Upper lobe of right lung (tissue), 1 donor: Measurements from ENCODE around the gene CDKN2A. TPM values are rescaled to one million over a fixed set of nuclear protein-coding genes. Genes with fewer than 3 reads are reported as not detected.
A peak's percentile ranks its signal among the peaks of the same experiment; 100 is the strongest.

Experiments
- ATAC-seq: fragments of 200-7000 bp; cut with Tn5 transposase; one replicate; pipeline ENCODE4 v1.9.1; 2020; ENCODE audit warnings: mild to moderate bottlenecking, moderate library complexity
- DNase-seq: peaks from one replicate; pipeline ENCODE4 v3.0.0-alpha.2; 2020
- H3K27ac ChIP-seq: fragments of 200-600 bp; one replicate; pipeline ENCODE4 v1.8.0; 2022
- H3K27me3 ChIP-seq: fragments of 200-600 bp; one replicate; pipeline ENCODE4 v1.8.0; 2022; ENCODE audit warnings: mild to moderate bottlenecking
- H3K36me3 ChIP-seq: fragments of 200-600 bp; one replicate; pipeline ENCODE4 v1.8.0; 2022
- H3K4me1 ChIP-seq: fragments of 200-600 bp; one replicate; pipeline ENCODE4 v1.8.0; 2022
- H3K4me3 ChIP-seq: fragments of 200-600 bp; one replicate; pipeline ENCODE4 v1.8.0; 2022; ENCODE audit warnings: mild to moderate bottlenecking
- H3K9me3 ChIP-seq: fragments of 200-600 bp; one replicate; pipeline ENCODE4 v1.8.0; 2022
- intact Hi-C: fragments of 100-400 bp; cut with DNase I; formaldehyde crosslinking; loops from one replicate; pipeline ENCODE4 v1.11.0; 2022
- total RNA-seq: library from RNA; stranded (reverse); fragmentation: NEBNext Ultra II Directional; extraction: Animal tissue kit (Norgen Biotek cat#: 25700); gene quantifications from one replicate; pipeline ENCODE4 v1.2.1, GENCODE V29; 2021
- TF ChIP-seq, protein P1 (sequence below): fragments of 200-600 bp; IDR thresholded peaks from one replicate; pipeline ENCODE4 v1.8.0; 2022; ENCODE audit warnings: antibody characterized with exemption
- donor health status: DM: no; HTN: yes; CAD: no; lungs with severe emphysema.

CDKN2A gene
- total RNA-seq, 1 donor from 2014 or later: 5.1 TPM

DNA sequence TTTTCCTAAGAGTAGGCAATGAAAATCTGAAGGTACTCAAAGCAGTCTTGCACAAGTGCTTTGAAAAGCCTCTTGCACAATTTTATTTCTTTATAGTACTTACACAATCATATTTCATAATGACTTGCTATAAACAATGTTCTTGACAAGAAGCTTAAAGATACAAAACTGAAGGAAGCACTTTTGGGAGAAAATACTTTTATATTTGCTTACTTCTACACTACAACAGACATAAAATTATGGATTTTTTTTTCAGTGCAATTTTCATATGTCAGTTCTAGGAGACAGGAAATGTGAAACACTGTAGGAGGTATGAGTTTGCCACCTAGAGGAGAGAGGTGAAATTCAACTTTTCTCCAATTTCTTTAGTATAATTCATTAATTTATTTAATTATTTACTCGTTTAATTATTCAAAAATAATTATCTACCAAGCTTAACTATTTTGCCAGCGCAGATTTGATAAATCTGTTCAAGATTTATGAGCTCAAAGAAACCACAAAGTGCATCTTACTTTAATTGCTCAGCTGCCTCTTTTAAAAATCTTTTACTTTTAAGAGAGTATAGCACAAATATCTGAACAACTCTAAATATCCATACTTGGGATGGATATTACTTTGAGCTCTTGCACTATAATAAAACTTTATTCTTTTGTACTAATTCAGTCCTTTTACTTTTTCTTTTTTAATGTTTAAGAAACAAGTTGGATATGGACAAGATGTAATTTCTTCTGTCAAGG, 43.9 kb upstream of the CDKN2A start:
- ATAC-seq (peak; percentile 30), DNase-seq (no peak)
- TF ChIP-seq, protein P1, sequence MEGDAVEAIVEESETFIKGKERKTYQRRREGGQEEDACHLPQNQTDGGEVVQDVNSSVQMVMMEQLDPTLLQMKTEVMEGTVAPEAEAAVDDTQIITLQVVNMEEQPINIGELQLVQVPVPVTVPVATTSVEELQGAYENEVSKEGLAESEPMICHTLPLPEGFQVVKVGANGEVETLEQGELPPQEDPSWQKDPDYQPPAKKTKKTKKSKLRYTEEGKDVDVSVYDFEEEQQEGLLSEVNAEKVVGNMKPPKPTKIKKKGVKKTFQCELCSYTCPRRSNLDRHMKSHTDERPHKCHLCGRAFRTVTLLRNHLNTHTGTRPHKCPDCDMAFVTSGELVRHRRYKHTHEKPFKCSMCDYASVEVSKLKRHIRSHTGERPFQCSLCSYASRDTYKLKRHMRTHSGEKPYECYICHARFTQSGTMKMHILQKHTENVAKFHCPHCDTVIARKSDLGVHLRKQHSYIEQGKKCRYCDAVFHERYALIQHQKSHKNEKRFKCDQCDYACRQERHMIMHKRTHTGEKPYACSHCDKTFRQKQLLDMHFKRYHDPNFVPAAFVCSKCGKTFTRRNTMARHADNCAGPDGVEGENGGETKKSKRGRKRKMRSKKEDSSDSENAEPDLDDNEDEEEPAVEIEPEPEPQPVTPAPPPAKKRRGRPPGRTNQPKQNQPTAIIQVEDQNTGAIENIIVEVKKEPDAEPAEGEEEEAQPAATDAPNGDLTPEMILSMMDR: peak; percentile 61
- Histone ChIP-seq H3K36me3 (no peaks in the 10 kb centered on the region), H3K27ac (peak overlapping the region; percentile 8), H3K4me3 (no peak overlapping the region), H3K4me1 (peaks cover 9% of the 10 kb centered on the region), H3K27me3 (no peaks in the 10 kb centered on the region), H3K9me3 (no peaks in the 10 kb centered on the region)
- intact Hi-C loops: no loop called here

GRCh38 chr9:22036866-22037626, 42.9 kb upstream of the CDKN2A start:
- DNase-seq (no peak), ATAC-seq (peak; percentile 34)
- Histone ChIP-seq H3K27me3 (no peaks in the 10 kb centered on the region), H3K4me3 (no peak overlapping the region), H3K36me3 (no peaks in the 10 kb centered on the region), H3K9me3 (no peaks in the 10 kb centered on the region), H3K27ac (peak overlapping the region; percentile 8), H3K4me1 (peaks cover 9% of the 10 kb centered on the region)
- TF ChIP-seq, protein P1: no peak
- intact Hi-C loops: no loop called here

DNA sequence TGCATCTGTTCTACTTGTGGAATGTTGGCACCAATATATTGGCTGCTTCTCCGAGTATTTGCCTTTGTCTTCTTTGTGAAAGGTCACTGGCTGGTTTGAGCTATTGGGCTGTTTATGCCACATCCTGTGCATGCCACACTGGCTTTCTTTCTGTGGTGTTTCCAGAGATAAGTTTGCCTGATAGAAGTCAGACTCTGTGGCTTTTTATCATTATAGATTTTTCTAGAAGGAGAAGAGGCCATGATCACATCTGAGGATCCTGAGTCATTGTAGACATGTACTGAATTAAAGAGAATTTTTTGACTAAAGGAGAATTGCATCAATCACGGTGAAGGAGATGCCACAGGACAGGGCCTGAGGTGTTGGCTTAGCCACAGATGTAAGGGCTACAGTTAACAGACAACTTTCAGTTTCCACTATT, 41.4 kb upstream of the CDKN2A start:
- intact Hi-C loops: no loop called here
- Histone ChIP-seq H3K27ac (no peak overlapping the region), H3K4me3 (no peak overlapping the region), H3K36me3 (no peaks in the 10 kb centered on the region), H3K27me3 (no peaks in the 10 kb centered on the region), H3K9me3 (no peaks in the 10 kb centered on the region), H3K4me1 (peaks cover 9% of the 10 kb centered on the region)
- DNase-seq (no peak), ATAC-seq (no peak)
- TF ChIP-seq, protein P1: no peak

DNA sequence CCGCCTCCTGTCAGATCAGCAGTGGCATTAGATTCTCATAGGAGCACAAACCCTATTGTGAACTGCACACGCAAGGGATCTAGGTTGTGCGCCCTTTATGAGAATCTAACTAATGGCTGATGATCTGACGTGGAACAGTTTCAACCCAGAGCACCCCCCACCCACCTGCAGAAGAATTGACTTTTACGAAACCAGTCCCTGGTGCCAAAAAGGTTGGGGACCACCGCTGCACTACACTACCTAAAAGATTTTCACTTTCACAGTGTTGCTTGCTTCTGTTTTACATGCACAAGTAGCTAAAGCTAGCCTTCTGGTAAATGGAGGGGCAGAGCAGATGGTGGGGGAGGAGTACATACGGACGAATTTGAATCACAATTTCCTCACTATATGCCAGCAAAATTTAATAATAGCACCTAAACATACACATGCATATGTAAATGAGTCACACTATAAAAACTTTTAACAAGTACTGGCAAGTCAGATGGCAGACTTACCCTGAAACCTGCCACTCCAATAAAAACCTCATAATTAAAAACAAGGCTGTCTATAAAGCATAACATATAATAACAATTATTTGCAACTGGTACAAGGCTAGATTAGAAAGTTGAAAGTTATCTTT, 38.9 kb upstream of the CDKN2A start:
- Histone ChIP-seq H3K4me3 (no peak overlapping the region), H3K9me3 (no peaks in the 10 kb centered on the region), H3K27me3 (no peaks in the 10 kb centered on the region), H3K27ac (no peak overlapping the region), H3K36me3 (no peaks in the 10 kb centered on the region), H3K4me1 (peaks cover 9% of the 10 kb centered on the region)
- intact Hi-C loops: no loop called here
- ATAC-seq (no peak), DNase-seq (no peak)
- TF ChIP-seq, protein P1: no peak

GRCh38 chr9:22031655-22032411, 37.6 kb upstream of the CDKN2A start:
- ATAC-seq (peak; percentile 68), DNase-seq (no peak)
- Histone ChIP-seq H3K4me1 (no peaks in the 10 kb centered on the region), H3K27me3 (no peaks in the 10 kb centered on the region), H3K36me3 (no peaks in the 10 kb centered on the region), H3K27ac (no peak overlapping the region), H3K4me3 (no peak overlapping the region), H3K9me3 (no peaks in the 10 kb centered on the region)
- intact Hi-C loops: no loop called here
- TF ChIP-seq, protein P1: no peak
